ENCODE measurements around the gene IST1. TPM values are rescaled to one million over a fixed set of nuclear protein-coding genes. Genes with fewer than 3 reads are reported as not detected.
A peak's percentile ranks its signal among the peaks of the same experiment; 100 is the strongest.

IST1 gene
- total and polyA plus RNA-seq, 9 of the 15 experiments (the other 6 are each of a cell fraction or from before 2014, with no cell fraction given): 135 to 334 (median 188) TPM

GRCh38 chr16:71943887-71944286 is 48.6 kb downstream of the IST1 start:
- Histone ChIP-seq H3K9ac (ENCODE audit: insufficient read depth in 1 of 2, low read depth in 2 of 2, low read length in 2 of 2) (no peak overlapping the region), H3K79me2 (ENCODE audit: control insufficient read depth, insufficient read depth, low read length) (no peaks in the 10 kb centered on the region), H3K4me3 (no peak overlapping the region), H3K4me2 (ENCODE audit: insufficient read depth, low read length) (no peak overlapping the region), H3K27me3 (ENCODE audit: control insufficient read depth in 2 of 2, insufficient read depth in 2 of 2, low read length in 2 of 2) (peaks cover 0 to 4% of the 10 kb centered on the region in 2 experiments; a peak in 2 of 5 replicates), H2AFZ (ENCODE audit: low read depth, low read length) (peak overlapping the region; percentile 22; the same call in 1 of the 2 replicates), H3K36me3 (ENCODE audit: control insufficient read depth, insufficient read depth, low read length) (no peaks in the 10 kb centered on the region), H4K20me1 (replicated peaks; ENCODE audit: control insufficient read depth, insufficient read depth, low read length) (no peaks in the 10 kb centered on the region), H3K9me1 (ENCODE audit: control insufficient read depth, insufficient read depth, low read length) (no peaks in the 10 kb centered on the region), H3K9me3 (replicated peaks; ENCODE audit: control insufficient read depth, insufficient read depth, low read depth, low read length) (no peaks in the 10 kb centered on the region), H3K27ac (ENCODE audit: extremely low read depth, low read depth, low read length) (no peak overlapping the region), H3K4me1 (replicated peaks in 1 of 2; ENCODE audit: control insufficient read depth in 2 of 2, insufficient read depth in 2 of 2, low read length in 2 of 2) (peaks cover 0 to 9% of the 10 kb centered on the region in 2 experiments; a peak in 4 of 5 replicates)
- intact Hi-C loops (cut with micrococcal nuclease) (no loop called here), in situ Hi-C loops (cut with MboI) (no loop called here)
- TF ChIP-seq HMGXB4 (CRISPR knock-in tag; IDR thresholded peaks at IDR 0.05): no peak
- peak; percentile 56 for TF ChIP-seq TCF3 (CRISPR knock-in tag; IDR thresholded peaks at IDR 0.05)
- TF ChIP-seq CBFA2T3 (IDR thresholded peaks at IDR 0.05): peak; percentile 49; the same call in 1 of the 2 replicates
- TF ChIP-seq ZNF695 (CRISPR knock-in tag; IDR thresholded peaks at IDR 0.05): no peak
- no peak for TF ChIP-seq PYGO2 (tag; IDR thresholded peaks at IDR 0.05)
- TF ChIP-seq MEF2A (IDR thresholded peaks at IDR 0.05; ENCODE audit: control insufficient read depth, low read depth, low read length): peak; percentile 83
- TF ChIP-seq ELF4 (CRISPR knock-in tag; IDR thresholded peaks at IDR 0.05): no peak
- TF ChIP-seq ARID1B (IDR thresholded peaks at IDR 0.05): peak; percentile 45
- no peak for TF ChIP-seq ZNF23 (CRISPR knock-in tag; IDR thresholded peaks at IDR 0.05)
- TF ChIP-seq MEIS2 (IDR thresholded peaks at IDR 0.05; ENCODE audit: partially characterized antibody): peak; percentile 9
- TF ChIP-seq MEF2D (tag; conservative IDR thresholded peaks at IDR 0.05; ENCODE audit: low read depth): peak; percentile 88
- no peak for TF ChIP-seq RBFOX2 (IDR thresholded peaks at IDR 0.05; ENCODE audit: low read depth, low read length)
- TF ChIP-seq NCOR1 (IDR thresholded peaks at IDR 0.05): peak; percentile 50; the same call in 1 of the 2 replicates
- no peak for TF ChIP-seq USF1 (CRISPR knock-in tag; IDR thresholded peaks at IDR 0.05)
- TF ChIP-seq ZNF324 (CRISPR knock-in tag; IDR thresholded peaks at IDR 0.05): no peak
- peak in 2 of 4 experiments; percentile 43 to 44 for DNase-seq (ENCODE audit: extremely low read depth in 1 of 4, low spot score in 3 of 4)
- no TSS peak for BruUV-seq (replicated peaks)
- ChIA-PET CTCF (ENCODE audit: low intra/inter-chr PET ratio) (no interaction called here), POLR2A (interaction anchor here (1.3 to 1.4 kb wide), 2 partner anchors 10 to 15 kb away, joined by 3 to 4 read pairs; no protein-coding TSS in a partner anchor)
- ATAC-seq: peak; percentile 53
- 0% methylated on average over 2 of the region's 2 CpGs for WGBS (ENCODE audit: insufficient coverage, low coverage, missing lambda C conversion rate)
- peak; percentile 61 for FAIRE-seq

Data from K562 (cell line).